Hepatocyte (in vitro differentiated cells): Measurements from ENCODE around the gene GMDS. TPM values are rescaled to one million over a fixed set of nuclear protein-coding genes. Genes with fewer than 3 reads are reported as not detected.

Experiments
- DNase-seq: peaks from one replicate; pipeline ENCODE4 v3.0.0-alpha.2; 2016; ENCODE audit warnings: low spot score
- H2AFZ ChIP-seq: fragments of 200-600 bp; sonication (generic); 2 replicates; pipeline ENCODE4 v1.6.0; 2016; ENCODE audit warnings: antibody characterized with exemption, mild to moderate bottlenecking
- H3K27ac ChIP-seq: fragments of 200-600 bp; sonication (generic); 2 replicates; pipeline ENCODE4 v1.5.1; 2016; ENCODE audit warnings: mild to moderate bottlenecking
- H3K27me3 ChIP-seq: fragments of 200-600 bp; sonication (generic); 2 replicates; pipeline ENCODE4 v1.6.1; 2016
- H3K36me3 ChIP-seq: fragments of 200-600 bp; sonication (generic); replicated peaks from 2 replicates; pipeline ENCODE4 v1.5.1; 2016; ENCODE audit warnings: low read depth; ENCODE audit not compliant: insufficient read depth
- H3K4me1 ChIP-seq: fragments of 200-600 bp; sonication (generic); 2 replicates; pipeline ENCODE4 v1.5.1; 2016; ENCODE audit warnings: mild to moderate bottlenecking, moderate library complexity; ENCODE audit not compliant: insufficient read depth
- H3K4me2 ChIP-seq: fragments of 200-600 bp; sonication (generic); 2 replicates; pipeline ENCODE4 v1.6.0; 2016
- H3K4me3 ChIP-seq: fragments of 200-600 bp; sonication (generic); 2 replicates; pipeline ENCODE4 v1.5.1; 2016; ENCODE audit warnings: mild to moderate bottlenecking
- H3K79me2 ChIP-seq: fragments of 200-600 bp; sonication (generic); 2 replicates; pipeline ENCODE4 v1.6.0; 2017; ENCODE audit warnings: mild to moderate bottlenecking
- H3K9me2 ChIP-seq: fragments of 200-600 bp; sonication (generic); replicated peaks from 2 replicates; pipeline ENCODE4 v1.6.0; 2017; ENCODE audit warnings: mild to moderate bottlenecking; ENCODE audit not compliant: insufficient read depth
- H3K9me3 ChIP-seq: fragments of 200-600 bp; sonication (generic); 2 replicates; pipeline ENCODE4 v1.5.1; 2016; ENCODE audit warnings: low read depth, mild to moderate bottlenecking
- H4K20me1 ChIP-seq: fragments of 200-600 bp; sonication (generic); 2 replicates; pipeline ENCODE4 v1.6.0; 2016; ENCODE audit warnings: mild to moderate bottlenecking; ENCODE audit not compliant: insufficient read depth, poor library complexity, severe bottlenecking
- EZH2 ChIP-seq: fragments of 200-600 bp; sonication (generic); IDR thresholded peaks from 2 replicates; pipeline ENCODE4 v1.6.1; 2016; ENCODE audit warnings: antibody characterized with exemption, mild to moderate bottlenecking, borderline replicate concordance
- EZH2phosphoT487 ChIP-seq: fragments of 200-600 bp; sonication (generic); IDR thresholded peaks from one replicate; pipeline ENCODE4 v1.6.1; 2018; ENCODE audit warnings: antibody characterized with exemption, mild to moderate bottlenecking, low read depth, moderate library complexity; ENCODE audit not compliant: unreplicated experiment, severe bottlenecking
- WGBS: methylation state at CpG from one replicate; pipeline ENCODE4 v1.1.6; 2016; ENCODE audit warnings: low lambda C conversion rate; ENCODE audit errors: missing lambda C conversion rate; 5-methylcytosine and 5-hydroxymethylcytosine counted together
- polyA plus RNA-seq: library from polyadenylated mRNA; unstranded; fragments of >200 nt; fragmentation: Nextera tagmentation; extraction: Ambion mirVana; gene quantifications from 2 replicates; pipeline ENCODE4 v1.2.1, GENCODE V29; 2016
- total RNA-seq: library from RNA; depleted of rRNA; stranded (reverse); fragments of >200 nt; gene quantifications from 2 replicates; pipeline ENCODE4 v1.2.3, GENCODE V29; 2014
- TF ChIP-seq, protein P1 (sequence below): fragments of 200-600 bp; sonication (generic); IDR thresholded peaks from 2 replicates; pipeline ENCODE4 v1.5.1; 2016; ENCODE audit warnings: antibody characterized with exemption, mild to moderate bottlenecking; ENCODE audit not compliant: poor library complexity

GMDS gene
- total and polyA plus RNA-seq, 2 experiments from 2014 or later = 20.7 to 32.6 TPM

DNA sequence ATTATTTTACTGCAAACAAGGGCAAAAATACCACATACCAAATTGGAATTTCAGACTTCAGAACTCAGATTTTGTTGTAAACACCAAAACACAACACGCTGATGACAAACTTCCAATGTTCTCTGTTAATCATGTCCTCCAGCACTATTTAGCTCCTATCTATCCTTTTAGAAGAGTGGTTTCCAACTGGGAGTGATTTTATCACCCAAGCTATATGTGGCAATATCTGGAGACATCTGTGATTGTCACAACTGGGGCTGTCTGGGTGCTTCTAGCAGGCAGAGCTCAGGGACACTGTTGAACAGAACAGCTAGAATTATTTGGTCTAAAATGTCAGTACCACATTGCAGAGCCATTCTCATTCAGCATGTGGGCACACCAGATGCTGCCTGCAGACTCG lies 391.1 kb downstream of the GMDS start:
- no peaks in the 10 kb centered on the region for H3K79me2 ChIP-seq
- H3K36me3 ChIP-seq = no peaks in the 10 kb centered on the region
- no peak overlapping the region for H3K4me3 ChIP-seq
- no peak for TF ChIP-seq EZH2phosphoT487
- TF ChIP-seq EZH2 = no peak
- TF ChIP-seq, protein P1, sequence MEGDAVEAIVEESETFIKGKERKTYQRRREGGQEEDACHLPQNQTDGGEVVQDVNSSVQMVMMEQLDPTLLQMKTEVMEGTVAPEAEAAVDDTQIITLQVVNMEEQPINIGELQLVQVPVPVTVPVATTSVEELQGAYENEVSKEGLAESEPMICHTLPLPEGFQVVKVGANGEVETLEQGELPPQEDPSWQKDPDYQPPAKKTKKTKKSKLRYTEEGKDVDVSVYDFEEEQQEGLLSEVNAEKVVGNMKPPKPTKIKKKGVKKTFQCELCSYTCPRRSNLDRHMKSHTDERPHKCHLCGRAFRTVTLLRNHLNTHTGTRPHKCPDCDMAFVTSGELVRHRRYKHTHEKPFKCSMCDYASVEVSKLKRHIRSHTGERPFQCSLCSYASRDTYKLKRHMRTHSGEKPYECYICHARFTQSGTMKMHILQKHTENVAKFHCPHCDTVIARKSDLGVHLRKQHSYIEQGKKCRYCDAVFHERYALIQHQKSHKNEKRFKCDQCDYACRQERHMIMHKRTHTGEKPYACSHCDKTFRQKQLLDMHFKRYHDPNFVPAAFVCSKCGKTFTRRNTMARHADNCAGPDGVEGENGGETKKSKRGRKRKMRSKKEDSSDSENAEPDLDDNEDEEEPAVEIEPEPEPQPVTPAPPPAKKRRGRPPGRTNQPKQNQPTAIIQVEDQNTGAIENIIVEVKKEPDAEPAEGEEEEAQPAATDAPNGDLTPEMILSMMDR = no peak
- H3K9me2 ChIP-seq = no peaks in the 10 kb centered on the region
- H3K9me3 ChIP-seq = no peaks in the 10 kb centered on the region
- H4K20me1 ChIP-seq = no peaks in the 10 kb centered on the region
- WGBS = 92% methylated on average over 2 of the region's 2 CpGs
- no peak overlapping the region for H2AFZ ChIP-seq
- no peaks in the 10 kb centered on the region for H3K27me3 ChIP-seq
- no peak for DNase-seq
- H3K27ac ChIP-seq = no peak overlapping the region
- peaks cover 6% of the 10 kb centered on the region for H3K4me1 ChIP-seq
- no peak overlapping the region for H3K4me2 ChIP-seq

DNA sequence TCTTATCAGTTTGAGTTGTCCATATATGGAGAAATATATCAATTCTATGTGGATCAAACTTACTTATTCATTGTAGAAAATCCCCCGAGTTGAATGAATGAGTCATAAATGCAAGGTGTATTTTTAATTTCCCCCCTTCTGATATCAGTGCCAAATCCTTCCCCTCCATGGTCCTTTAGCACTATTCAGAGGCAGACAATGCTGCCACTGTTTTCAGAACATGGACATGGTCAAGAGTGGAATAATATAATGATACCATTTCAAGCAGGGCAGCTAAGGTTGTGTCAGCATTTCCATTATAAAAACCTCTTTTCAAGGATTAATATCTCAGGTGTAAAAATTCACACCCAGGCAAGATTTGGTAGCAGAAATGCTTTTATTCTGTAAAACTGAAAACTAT lies 391.6 kb downstream of the GMDS start:
- H3K4me2 ChIP-seq = no peak overlapping the region
- H3K79me2 ChIP-seq = no peaks in the 10 kb centered on the region
- peaks cover 6% of the 10 kb centered on the region for H3K4me1 ChIP-seq
- H3K9me2 ChIP-seq = no peaks in the 10 kb centered on the region
- no peaks in the 10 kb centered on the region for H4K20me1 ChIP-seq
- DNase-seq = no peak
- H2AFZ ChIP-seq = no peak overlapping the region
- H3K27ac ChIP-seq = no peak overlapping the region
- H3K36me3 ChIP-seq = no peaks in the 10 kb centered on the region
- TF ChIP-seq, protein P1 = no peak
- no peak for TF ChIP-seq EZH2
- TF ChIP-seq EZH2phosphoT487 = no peak
- H3K9me3 ChIP-seq = no peaks in the 10 kb centered on the region
- 100% methylated on average over 1 of the region's 1 CpG for WGBS
- no peaks in the 10 kb centered on the region for H3K27me3 ChIP-seq
- H3K4me3 ChIP-seq = no peak overlapping the region

DNA sequence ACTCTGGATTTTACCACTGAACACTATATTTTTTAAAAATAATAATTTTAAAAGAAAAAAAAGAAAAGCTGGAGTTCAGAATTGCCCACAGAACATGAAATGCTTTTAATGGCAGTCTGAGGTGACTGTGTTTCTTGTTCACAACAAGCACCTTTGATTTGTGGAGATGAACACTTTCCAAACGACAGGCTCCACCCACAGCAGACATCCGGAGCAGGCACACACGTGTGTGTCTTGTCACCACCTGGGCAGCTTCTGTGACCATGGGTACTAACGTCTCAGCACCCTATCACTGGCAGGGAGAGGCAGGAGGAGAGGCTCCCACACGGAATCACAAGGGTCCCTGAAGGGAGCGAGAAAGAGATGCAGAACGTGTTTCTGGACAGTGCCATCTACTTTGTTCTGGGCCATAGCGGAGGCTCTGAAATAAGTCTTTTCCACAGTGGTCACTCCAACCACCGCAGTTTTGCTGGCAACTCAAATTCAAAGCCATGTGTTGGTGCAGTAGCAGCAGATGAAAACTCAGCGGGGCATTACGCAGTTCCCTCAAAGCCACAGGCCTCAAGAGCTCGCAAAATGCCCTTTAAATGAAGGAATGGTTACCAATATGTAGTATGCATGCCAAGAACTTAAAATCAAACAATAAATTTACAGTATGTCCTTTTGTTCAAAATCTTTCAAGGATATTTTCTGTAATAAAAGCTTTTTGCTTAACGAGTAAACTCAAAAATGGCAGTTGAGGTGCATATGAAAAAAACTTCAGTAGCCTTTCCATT lies 393.5 kb downstream of the GMDS start:
- Histone ChIP-seq H3K4me3 (no peak overlapping the region), H3K27ac (no peak overlapping the region), H3K9me3 (no peaks in the 10 kb centered on the region), H3K36me3 (no peaks in the 10 kb centered on the region), H3K27me3 (no peaks in the 10 kb centered on the region), H3K9me2 (no peaks in the 10 kb centered on the region), H4K20me1 (no peaks in the 10 kb centered on the region), H3K4me2 (no peak overlapping the region), H3K79me2 (no peaks in the 10 kb centered on the region), H2AFZ (no peak overlapping the region), H3K4me1 (peaks cover 6% of the 10 kb centered on the region)
- DNase-seq = no peak
- TF ChIP-seq EZH2phosphoT487 (no peak), EZH2 (no peak)
- TF ChIP-seq, protein P1 = no peak
- 85% methylated on average over 13 of the region's 13 CpGs for WGBS

DNA sequence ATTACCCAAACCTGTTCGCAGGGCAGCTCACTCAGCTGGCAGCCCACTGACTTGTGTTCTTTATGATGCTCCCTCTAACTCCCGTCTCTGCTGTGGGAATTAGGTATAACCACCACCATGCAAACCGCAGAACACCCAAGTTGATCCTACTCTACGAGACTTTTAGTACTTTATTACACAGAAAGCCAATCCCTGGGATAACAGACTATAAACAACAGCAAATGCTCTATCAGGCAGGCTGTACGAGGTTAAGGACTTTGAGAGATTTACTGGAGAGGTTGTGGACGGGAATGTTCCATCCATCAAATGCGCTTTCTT lies 394.6 kb downstream of the GMDS start:
- no peak for DNase-seq
- peak; percentile 84 for TF ChIP-seq EZH2phosphoT487
- TF ChIP-seq, protein P1 = no peak
- H3K4me2 ChIP-seq = peak overlapping the region; percentile 28
- no peak overlapping the region for H2AFZ ChIP-seq
- 32% methylated on average over 7 of the region's 7 CpGs for WGBS
- H3K9me2 ChIP-seq = no peaks in the 10 kb centered on the region
- H3K36me3 ChIP-seq = no peaks in the 10 kb centered on the region
- peaks cover 6% of the 10 kb centered on the region for H3K4me1 ChIP-seq
- peaks cover 1% of the 10 kb centered on the region for H3K9me3 ChIP-seq
- no peak overlapping the region for H3K27ac ChIP-seq
- H3K27me3 ChIP-seq = no peaks in the 10 kb centered on the region
- H4K20me1 ChIP-seq = no peaks in the 10 kb centered on the region
- no peak overlapping the region for H3K4me3 ChIP-seq
- no peaks in the 10 kb centered on the region for H3K79me2 ChIP-seq
